Measurements from ENCODE around the gene PFDN5.
A peak's percentile ranks its signal among the peaks of the same experiment; 100 is the strongest.

Gene PFDN5

DNA sequence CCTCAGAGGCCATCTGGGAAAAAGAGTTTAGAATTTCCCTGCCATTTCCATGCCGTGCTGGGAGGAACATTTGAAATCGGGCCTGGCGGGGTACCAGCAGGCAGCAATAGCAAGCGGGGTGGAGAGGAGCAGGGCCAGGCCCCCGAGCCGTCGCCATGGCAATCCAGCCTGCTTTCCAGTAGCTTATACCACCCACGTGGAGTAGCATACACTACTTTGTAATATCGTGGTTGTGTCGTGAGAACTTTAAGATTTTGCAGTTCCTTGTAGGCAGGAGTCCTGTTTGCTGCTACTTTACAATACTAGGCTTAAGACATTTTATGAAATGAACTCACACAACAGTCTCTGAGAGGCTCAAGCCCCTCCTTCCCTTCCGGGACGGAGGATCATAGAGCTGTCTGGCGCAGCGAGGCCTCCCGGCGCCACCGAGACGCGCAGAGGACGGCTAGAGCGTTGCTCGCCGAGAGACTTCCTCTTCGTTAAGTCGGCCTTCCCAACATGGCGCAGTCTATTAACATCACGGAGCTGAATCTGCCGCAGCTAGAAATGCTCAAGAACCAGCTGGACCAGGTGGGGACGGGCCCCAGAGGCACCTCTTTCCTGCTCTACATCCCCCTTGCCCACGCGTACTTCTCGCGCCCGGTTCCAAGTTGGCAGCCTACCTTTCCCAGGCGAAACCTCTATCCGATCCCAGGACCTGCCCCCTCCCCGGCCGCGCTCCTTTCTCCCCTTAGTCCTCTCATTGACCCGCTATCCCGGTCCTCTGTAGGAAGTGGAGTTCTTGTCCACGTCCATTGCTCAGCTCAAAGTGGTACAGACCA lies at the start of gene PFDN5:
Gene PFDN5 (plus strand): TSS at position 473 of the 821 bp plus-strand sequence. CDS start 26 bp downstream, at position 499.
- DNase-seq (ENCODE audit: low spot score), result peak; percentile 94

- peak; percentile 96 for DNase-seq (ENCODE audit: low spot score)
Observed at GRCh38 chr12:53251477-53252348, 43.6 kb upstream of the PFDN5 start.

- DNase-seq (ENCODE audit: low spot score), result peak; percentile 60
Observed at GRCh38 chr12:53252349-53252916, 42.9 kb upstream of the PFDN5 start.

DNA sequence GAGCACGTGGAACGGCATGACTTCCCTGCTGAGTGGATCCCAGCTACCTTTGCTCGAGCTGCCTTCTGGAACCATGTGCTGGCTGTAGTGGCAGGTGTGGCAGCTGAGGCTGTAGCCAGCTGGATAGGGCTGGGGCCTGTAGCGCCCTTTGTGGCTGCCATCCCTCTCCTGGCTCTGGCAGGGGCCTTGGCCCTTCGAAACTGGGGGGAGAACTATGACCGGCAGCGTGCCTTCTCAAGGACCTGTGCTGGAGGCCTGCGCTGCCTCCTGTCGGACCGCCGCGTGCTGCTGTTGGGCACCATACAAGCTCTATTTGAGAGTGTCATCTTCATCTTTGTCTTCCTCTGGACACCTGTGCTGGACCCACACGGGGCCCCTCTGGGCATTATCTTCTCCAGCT lies 42.0 kb upstream of the PFDN5 start:
- DNase-seq (ENCODE audit: low spot score), result no peak

GRCh38 chr12:53254816-53255545 lies 40.4 kb upstream of the PFDN5 start:
- DNase-seq (ENCODE audit: low spot score), result no peak

DNA sequence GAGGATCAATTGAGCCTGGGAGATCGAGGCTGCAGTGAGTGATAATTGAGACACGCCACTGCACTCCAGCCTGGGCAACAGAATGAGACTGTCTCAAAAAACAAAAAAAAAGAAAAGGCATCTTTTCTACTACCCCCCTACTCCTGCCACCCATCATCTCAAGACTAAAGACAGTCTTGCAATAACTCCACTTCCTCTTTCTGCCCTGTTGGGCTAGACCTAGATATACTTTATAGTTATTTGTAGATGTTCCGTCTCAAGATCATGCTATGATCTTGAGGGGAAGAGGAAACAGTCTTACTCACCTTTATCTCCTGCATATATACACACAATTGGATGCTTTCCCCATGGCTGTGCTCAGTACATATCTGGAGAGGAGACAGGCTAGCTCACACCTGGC lies 39.3 kb upstream of the PFDN5 start:
- DNase-seq (ENCODE audit: low spot score), result no peak

GRCh38 chr12:53258541-53259539 lies 36.5 kb upstream of the PFDN5 start:
- DNase-seq (ENCODE audit: low spot score), result no peak

- DNase-seq (ENCODE audit: low spot score), result no peak
Observed at GRCh38 chr12:53259891-53260290, 35.5 kb upstream of the PFDN5 start.

- DNase-seq (ENCODE audit: low spot score), result no peak
Observed at GRCh38 chr12:53265783-53266182, 29.6 kb upstream of the PFDN5 start.

DNA sequence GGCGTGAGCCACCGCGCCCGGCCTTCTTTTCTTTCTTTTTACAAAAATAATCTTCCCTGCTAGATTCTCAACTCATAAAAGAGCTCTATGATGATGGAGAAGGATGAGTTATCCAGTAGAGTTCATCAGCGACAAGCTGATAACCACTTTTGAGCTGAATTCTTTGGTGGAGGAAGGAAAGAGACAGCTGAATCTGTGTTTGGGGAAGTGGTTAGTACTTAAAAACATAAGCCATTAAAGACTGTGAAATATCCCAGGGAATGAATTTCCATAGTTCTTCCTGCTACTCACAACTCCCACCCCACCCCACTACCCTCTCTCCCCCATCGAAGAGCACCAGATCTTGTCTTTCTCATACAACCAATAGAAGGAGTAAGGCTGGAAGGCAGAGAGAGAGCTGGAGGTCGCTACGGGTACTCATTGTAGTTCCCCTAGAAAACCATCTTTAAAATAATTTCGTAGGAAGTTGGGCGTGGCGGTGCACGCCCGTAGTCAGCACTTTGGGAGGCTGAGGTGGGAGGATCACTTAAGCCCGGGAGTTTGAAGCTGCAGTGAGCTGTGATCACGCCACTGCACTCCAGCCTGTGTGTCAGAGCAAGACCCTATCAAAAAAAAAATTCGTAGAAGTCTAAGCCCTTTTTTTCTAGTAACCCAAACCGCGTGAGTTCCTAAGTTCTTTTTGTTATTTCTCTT lies 27.9 kb upstream of the PFDN5 start:
- no peak for DNase-seq (ENCODE audit: low spot score)

GRCh38 chr12:53267999-53268629 lies 27.2 kb upstream of the PFDN5 start, which contains the start of gene ESPL1:
Gene ESPL1 (plus strand): TSS chr12:53268299. CDS start chr12:53268767, 468 bp downstream.
- DNase-seq (ENCODE audit: low spot score), result peak; percentile 93

GRCh38 chr12:53268630-53269562 lies 26.4 kb upstream of the PFDN5 start:
- DNase-seq (ENCODE audit: low spot score), result peak; percentile 22

DNA sequence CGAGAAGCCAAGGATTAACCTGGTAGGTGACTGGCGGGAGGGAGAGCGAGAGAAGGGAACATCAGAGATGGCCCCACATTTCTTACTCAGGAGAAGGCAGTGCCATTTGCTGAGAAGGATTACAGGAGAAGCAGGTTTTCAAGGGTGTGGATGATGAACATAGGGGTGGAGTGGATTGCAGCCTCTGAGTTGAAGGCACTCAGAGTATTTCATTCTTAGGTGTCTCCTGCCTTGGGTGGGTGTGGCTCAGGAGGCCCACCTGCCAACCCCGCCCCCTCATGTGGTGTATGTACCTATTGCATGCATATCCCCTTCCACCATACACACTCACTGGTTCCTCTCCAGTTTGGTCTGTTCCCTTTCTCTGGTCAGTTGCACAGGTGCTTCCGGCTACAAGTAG lies 20.9 kb upstream of the PFDN5 start:
- DNase-seq (ENCODE audit: low spot score), result no peak

GRCh38 chr12:53276511-53276910 lies 18.8 kb upstream of the PFDN5 start:
- no peak for DNase-seq (ENCODE audit: low spot score)

GRCh38 chr12:53277981-53278380 lies 17.4 kb upstream of the PFDN5 start:
- DNase-seq (ENCODE audit: low spot score), result no peak

DNA sequence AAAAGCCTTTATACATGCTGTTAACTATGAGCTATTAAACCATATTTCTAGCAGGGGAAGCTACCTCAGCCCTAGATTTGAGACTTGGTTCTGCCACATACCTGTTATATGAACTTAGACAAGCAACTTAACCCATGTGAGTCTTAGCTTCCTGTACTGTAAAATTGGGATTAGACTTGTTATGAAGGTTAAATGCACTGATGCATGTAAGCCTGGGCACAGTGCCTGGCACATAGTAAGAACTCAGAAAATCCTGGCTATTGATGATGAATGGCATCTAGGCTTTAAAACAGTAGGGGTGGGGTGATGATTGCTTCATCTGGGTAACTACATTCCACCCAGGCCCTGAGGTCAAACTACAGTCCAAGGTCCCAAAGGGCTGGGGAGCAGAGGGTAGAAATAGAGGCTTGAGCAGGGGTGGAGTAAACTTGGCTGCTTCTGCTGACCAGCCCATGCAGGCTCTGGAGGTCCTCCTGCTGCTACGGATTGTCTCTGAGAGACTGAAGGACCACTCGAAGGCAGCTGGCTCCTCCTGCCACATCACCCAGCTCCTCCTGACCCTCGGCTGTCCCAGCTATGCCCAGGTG lies 16.0 kb upstream of the PFDN5 start:
- DNase-seq (ENCODE audit: low spot score), result no peak

DNA sequence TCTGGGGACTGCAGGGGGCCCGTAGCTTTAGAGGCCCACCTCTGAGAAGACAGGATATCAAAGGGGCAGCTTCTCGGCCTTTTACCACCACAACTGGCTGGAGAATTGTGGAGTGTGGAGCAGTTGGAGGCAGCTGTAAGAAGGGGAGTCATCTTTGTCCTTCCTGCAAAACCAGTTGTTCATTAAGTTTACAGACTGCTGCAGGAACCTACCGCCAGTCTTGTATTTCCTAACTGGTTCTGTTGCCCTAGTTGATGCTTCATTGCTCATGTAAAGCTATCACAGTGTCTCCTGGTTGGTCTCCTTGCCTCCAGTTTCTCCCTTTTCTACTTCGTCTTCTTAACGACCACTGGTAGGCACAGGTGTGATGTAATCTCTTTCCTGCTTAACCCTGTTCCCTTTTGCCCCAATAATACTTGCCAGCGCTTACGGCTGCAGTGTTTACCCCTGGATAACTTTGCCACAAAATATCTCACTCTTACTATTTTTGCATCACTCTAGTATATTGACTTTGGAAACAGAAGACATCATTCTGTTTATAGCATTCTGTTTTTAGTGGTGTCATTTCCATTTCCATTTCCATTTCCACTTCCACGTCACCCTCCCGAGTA lies 15.3 kb upstream of the PFDN5 start:
- no peak for DNase-seq (ENCODE audit: low spot score)

DNA sequence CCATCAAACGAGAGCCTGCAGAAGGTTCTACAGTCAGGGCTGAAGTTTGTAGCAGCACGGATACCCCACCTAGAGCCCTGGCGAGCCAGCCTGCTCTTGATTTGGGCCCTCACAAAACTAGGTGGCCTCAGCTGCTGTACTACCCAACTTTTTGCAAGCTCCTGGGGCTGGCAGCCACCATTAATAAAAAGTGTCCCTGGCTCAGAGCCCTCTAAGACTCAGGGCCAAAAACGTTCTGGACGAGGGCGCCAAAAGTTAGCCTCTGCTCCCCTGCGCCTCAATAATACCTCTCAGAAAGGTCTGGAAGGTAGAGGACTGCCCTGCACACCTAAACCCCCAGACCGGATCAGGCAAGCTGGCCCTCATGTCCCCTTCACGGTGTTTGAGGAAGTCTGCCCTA lies 8.9 kb upstream of the PFDN5 start:
- DNase-seq (ENCODE audit: low spot score), result no peak
